Transverse colon (tissue), 4 donors: ENCODE data around the gene AGTR1.

Source experiments
- EP300 ChIP-seq: sonication (generic); formaldehyde crosslinking; IDR thresholded peaks from one replicate; pipeline ENCODE4 v1.6.1; 2017; ENCODE audit warnings: antibody characterized with exemption, low read depth
- POLR2A ChIP-seq: fragments of 450-650 bp; IDR thresholded peaks from one replicate; pipeline ENCODE4 v1.6.1; 2016; ENCODE audit warnings: antibody characterized with exemption, mild to moderate bottlenecking, moderate library complexity
- POLR2AphosphoS5 ChIP-seq, 3 donors: sonication (generic); formaldehyde crosslinking; IDR thresholded peaks; one replicate each; pipeline ENCODE4 v1.6.1; 2016; ENCODE audit warnings: antibody characterized with exemption in 3 of 3
- TF ChIP-seq, protein P1 (sequence below), 5 experiments: fragments of 200-600 bp in 3 of 5; fragments of 450-650 bp in 2 of 5; sonication (generic) in 3 of 5; IDR thresholded peaks; 1 replicate in 2 of 5; 2 replicates in 3 of 5; pipeline ENCODE4 v1.5.1; 2016 to 2017; ENCODE audit warnings: antibody characterized with exemption in 5 of 5, inconsistent platforms in 3 of 5, mild to moderate bottlenecking in 2 of 5, moderate library complexity in 1 of 5

DNA sequence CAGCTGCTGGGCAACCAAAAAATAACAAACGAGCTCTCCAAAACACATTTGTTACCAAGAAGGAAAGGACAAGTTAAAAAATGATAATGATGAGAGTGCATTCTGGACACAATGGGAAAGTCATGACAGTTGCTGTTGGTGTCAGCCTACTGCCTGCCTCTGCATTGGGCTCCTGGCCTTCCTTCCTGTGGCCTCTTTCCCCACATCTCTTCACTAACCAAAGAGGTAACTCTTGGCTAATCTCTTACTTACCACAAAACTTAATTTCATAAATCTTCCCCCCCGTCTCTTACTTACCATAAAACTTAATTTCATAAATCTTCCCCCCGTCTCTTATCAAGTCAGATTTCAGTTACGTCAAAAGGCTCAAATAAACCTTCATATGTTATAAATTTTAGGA lies 58.6 kb downstream of the AGTR1 start:
- TF ChIP-seq, protein P1, sequence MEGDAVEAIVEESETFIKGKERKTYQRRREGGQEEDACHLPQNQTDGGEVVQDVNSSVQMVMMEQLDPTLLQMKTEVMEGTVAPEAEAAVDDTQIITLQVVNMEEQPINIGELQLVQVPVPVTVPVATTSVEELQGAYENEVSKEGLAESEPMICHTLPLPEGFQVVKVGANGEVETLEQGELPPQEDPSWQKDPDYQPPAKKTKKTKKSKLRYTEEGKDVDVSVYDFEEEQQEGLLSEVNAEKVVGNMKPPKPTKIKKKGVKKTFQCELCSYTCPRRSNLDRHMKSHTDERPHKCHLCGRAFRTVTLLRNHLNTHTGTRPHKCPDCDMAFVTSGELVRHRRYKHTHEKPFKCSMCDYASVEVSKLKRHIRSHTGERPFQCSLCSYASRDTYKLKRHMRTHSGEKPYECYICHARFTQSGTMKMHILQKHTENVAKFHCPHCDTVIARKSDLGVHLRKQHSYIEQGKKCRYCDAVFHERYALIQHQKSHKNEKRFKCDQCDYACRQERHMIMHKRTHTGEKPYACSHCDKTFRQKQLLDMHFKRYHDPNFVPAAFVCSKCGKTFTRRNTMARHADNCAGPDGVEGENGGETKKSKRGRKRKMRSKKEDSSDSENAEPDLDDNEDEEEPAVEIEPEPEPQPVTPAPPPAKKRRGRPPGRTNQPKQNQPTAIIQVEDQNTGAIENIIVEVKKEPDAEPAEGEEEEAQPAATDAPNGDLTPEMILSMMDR (IDR thresholded peaks at IDR 0.05): no peak
- TF ChIP-seq POLR2A (no peak), POLR2AphosphoS5 (IDR thresholded peaks at IDR 0.05) (no peak), EP300 (no peak)
